HepG2 (cell line): ENCODE data around the gene MAP2K6. TPM values are rescaled to one million over a fixed set of nuclear protein-coding genes. Genes with fewer than 3 reads are reported as not detected.
A peak's percentile ranks its signal among the peaks of the same experiment; 100 is the strongest.

Experiments
- ATF5 ChIP-seq: sonication (generic); formaldehyde crosslinking; IDR thresholded peaks from 2 replicates; pipeline ENCODE4 v1.4.0; 2020; ENCODE audit warnings: mild to moderate bottlenecking, low read depth, missing genetic modification reagents
- CBX2 ChIP-seq, 2 experiments: fragments of 200-600 bp in 1 of 2; sonication (generic); formaldehyde crosslinking in 1 of 2; IDR thresholded peaks; 2 replicates each; pipeline versions ENCODE4 v1.7.0 to v1.8.1; 2018 to 2022; ENCODE audit warnings: low read depth in 2 of 2, low read length in 1 of 2, mild to moderate bottlenecking in 1 of 2, missing genetic modification reagents in 1 of 2
- DNMT1 ChIP-seq: sonication (generic); formaldehyde crosslinking; IDR thresholded peaks from 2 replicates; pipeline ENCODE4 v1.5.1; 2020; ENCODE audit warnings: mild to moderate bottlenecking, missing genetic modification reagents
- HNRNPL ChIP-seq: fragments of 200-400 bp; formaldehyde crosslinking; IDR thresholded peaks from 2 replicates; pipeline ENCODE4 v1.6.1; 2017; ENCODE audit warnings: mild to moderate bottlenecking, low read depth, low read length
- KLF15 ChIP-seq: sonication (generic); formaldehyde crosslinking; IDR thresholded peaks from 2 replicates; pipeline ENCODE4 v1.8.1; 2023; ENCODE audit warnings: borderline replicate concordance, mild to moderate bottlenecking, inconsistent platforms, missing genetic modification reagents, mixed read lengths
- LRRFIP1 ChIP-seq: sonication (generic); formaldehyde crosslinking; conservative IDR thresholded peaks from 2 replicates; pipeline ENCODE4 v1.4.0; 2020; ENCODE audit warnings: missing genetic modification reagents
- MAFG ChIP-seq: sonication (generic); formaldehyde crosslinking; IDR thresholded peaks from 2 replicates; pipeline ENCODE4 v1.5.1; 2020; ENCODE audit warnings: mild to moderate bottlenecking, missing genetic modification reagents
- NCOA1 ChIP-seq: sonication (generic); formaldehyde crosslinking; IDR thresholded peaks from 2 replicates; pipeline ENCODE4 v1.9.0; 2021; ENCODE audit warnings: missing genetic modification reagents
- PRDM15 ChIP-seq: sonication (generic); formaldehyde crosslinking; IDR thresholded peaks from 2 replicates; pipeline ENCODE4 v1.4.0; 2020; ENCODE audit warnings: missing genetic modification reagents
- SNAI1 ChIP-seq: sonication (generic); formaldehyde crosslinking; IDR thresholded peaks from 2 replicates; pipeline ENCODE4 v1.5.0; 2020; ENCODE audit warnings: mild to moderate bottlenecking, missing genetic modification reagents, borderline replicate concordance
- STAG1 ChIP-seq: sonication (generic); formaldehyde crosslinking; IDR thresholded peaks from 2 replicates; pipeline ENCODE4 v1.4.0; 2020; ENCODE audit warnings: missing genetic modification reagents
- TARDBP ChIP-seq: sonication (generic); formaldehyde crosslinking; IDR thresholded peaks from 2 replicates; pipeline ENCODE4 v1.8.0; 2022; ENCODE audit warnings: mild to moderate bottlenecking, missing genetic modification reagents
- TBX3 ChIP-seq: fragments of 450-650 bp; IDR thresholded peaks from 2 replicates; pipeline ENCODE4 v1.6.1; 2017; ENCODE audit warnings: antibody characterized with exemption, mild to moderate bottlenecking, inconsistent platforms, borderline replicate concordance
- ZNF34 ChIP-seq: sonication (generic); formaldehyde crosslinking; IDR thresholded peaks from 2 replicates; pipeline ENCODE4 v1.4.0; 2020; ENCODE audit warnings: mild to moderate bottlenecking, missing genetic modification reagents, borderline replicate concordance
- polyA plus RNA-seq, 8 experiments: library from polyadenylated mRNA; depleted of rRNA in 3 of 8; stranded (reverse) in 7 of 8; unstranded in 1 of 8; fragments of >200 nt; fragmentation: Illumina TruSeq in 4 of 8; extraction: Trizol in 4 of 8; gene quantifications; 2 replicates each; pipeline versions ENCODE4 v1.2.1 to v1.2.3, GENCODE V29; 2011 to 2016; ENCODE audit warnings: low read depth in 4 of 8, missing spikeins in 1 of 8, mixed read lengths in 1 of 8; ENCODE audit not compliant: insufficient read depth in 1 of 8
- total RNA-seq, 5 experiments: library from RNA; depleted of rRNA; stranded (reverse); fragments of >200 nt; fragmentation: Illumina TruSeq; extraction: Trizol; gene quantifications; 2 replicates each; pipeline ENCODE4 v1.2.3, GENCODE V29; 2016; ENCODE audit warnings: low read depth in 1 of 5
- TF ChIP-seq, protein P1 (sequence below): sonication (generic); formaldehyde crosslinking; IDR thresholded peaks from 2 replicates; pipeline ENCODE4 v1.5.0; 2020; ENCODE audit warnings: mild to moderate bottlenecking, low read depth, missing genetic modification reagents, borderline replicate concordance
- TF ChIP-seq, protein P2 (sequence below): sonication (generic); formaldehyde crosslinking; IDR thresholded peaks from 2 replicates; pipeline ENCODE4 v1.4.0; 2020; ENCODE audit warnings: missing genetic modification reagents
- TF ChIP-seq, protein P3 (sequence below): sonication (generic); formaldehyde crosslinking; IDR thresholded peaks from 2 replicates; pipeline ENCODE4 v1.8.1; 2023; ENCODE audit warnings: mild to moderate bottlenecking, inconsistent platforms, moderate library complexity, missing genetic modification reagents, borderline replicate concordance

The MAP2K6 gene
- total and polyA plus RNA-seq, 2 of the 13 experiments (the other 11 are each of a cell fraction or from before 2014, with no cell fraction given): 5.1 to 33.6 TPM

GRCh38 chr17:69414408-69415274, at the start of gene MAP2K6 (continued):
- TF ChIP-seq CBX2 (IDR thresholded peaks at IDR 0.05; ENCODE audit: low read depth, low read length) (no peak), CBX2 (CRISPR knock-in tag; IDR thresholded peaks at IDR 0.05; ENCODE audit: low read depth) (no peak), MAFG (CRISPR knock-in tag) (no peak), KLF15 (no peak), ZNF34 (no peak), LRRFIP1 (CRISPR knock-in tag) (no peak; the same call in 1 of the 2 replicates), TBX3 (no peak), DNMT1 (CRISPR knock-in tag) (no peak), HNRNPL (no peak), TARDBP (0 out of 2 replicates have a peak, but pooled peaks have one; percentile 15), SNAI1 (CRISPR knock-in tag) (peak; percentile 86), STAG1 (CRISPR knock-in tag) (no peak), PRDM15 (CRISPR knock-in tag) (no peak), NCOA1 (CRISPR knock-in tag) (no peak), ATF5 (CRISPR knock-in tag) (no peak)
- TF ChIP-seq, protein P1, sequence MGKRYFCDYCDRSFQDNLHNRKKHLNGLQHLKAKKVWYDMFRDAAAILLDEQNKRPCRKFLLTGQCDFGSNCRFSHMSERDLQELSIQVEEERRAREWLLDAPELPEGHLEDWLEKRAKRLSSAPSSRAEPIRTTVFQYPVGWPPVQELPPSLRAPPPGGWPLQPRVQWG (CRISPR knock-in tag): no peak
- TF ChIP-seq, protein P2, sequence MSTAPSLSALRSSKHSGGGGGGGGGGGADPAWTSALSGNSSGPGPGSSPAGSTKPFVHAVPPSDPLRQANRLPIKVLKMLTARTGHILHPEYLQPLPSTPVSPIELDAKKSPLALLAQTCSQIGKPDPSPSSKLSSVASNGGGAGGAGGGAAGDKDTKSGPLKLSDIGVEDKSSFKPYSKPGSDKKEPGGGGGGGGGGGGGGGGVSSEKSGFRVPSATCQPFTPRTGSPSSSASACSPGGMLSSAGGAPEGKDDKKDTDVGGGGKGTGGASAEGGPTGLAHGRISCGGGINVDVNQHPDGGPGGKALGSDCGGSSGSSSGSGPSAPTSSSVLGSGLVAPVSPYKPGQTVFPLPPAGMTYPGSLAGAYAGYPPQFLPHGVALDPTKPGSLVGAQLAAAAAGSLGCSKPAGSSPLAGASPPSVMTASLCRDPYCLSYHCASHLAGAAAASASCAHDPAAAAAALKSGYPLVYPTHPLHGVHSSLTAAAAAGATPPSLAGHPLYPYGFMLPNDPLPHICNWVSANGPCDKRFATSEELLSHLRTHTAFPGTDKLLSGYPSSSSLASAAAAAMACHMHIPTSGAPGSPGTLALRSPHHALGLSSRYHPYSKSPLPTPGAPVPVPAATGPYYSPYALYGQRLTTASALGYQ (CRISPR knock-in tag): no peak
- TF ChIP-seq, protein P3, sequence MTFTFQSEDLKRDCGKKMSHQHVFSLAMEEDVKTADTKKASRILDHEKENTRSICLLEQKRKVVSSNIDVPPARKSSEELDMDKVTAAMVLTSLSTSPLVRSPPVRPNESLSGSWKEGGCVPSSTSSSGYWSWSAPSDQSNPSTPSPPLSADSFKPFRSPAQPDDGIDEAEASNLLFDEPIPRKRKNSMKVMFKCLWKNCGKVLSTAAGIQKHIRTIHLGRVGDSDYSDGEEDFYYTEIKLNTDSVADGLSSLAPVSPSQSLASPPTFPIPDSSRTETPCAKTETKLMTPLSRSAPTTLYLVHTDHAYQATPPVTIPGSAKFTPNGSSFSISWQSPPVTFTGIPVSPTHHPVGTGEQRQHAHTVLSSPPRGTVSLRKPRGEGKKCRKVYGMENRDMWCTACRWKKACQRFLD: no peak
